Measurements from ENCODE around the gene NIP7. TPM values are rescaled to one million over a fixed set of nuclear protein-coding genes. Genes with fewer than 3 reads are reported as not detected.

The NIP7 gene
- total and polyA plus RNA-seq, 2 of the 4 experiments (the other 2 are of a cell fraction), result 14.0 to 28.3 TPM

DNA sequence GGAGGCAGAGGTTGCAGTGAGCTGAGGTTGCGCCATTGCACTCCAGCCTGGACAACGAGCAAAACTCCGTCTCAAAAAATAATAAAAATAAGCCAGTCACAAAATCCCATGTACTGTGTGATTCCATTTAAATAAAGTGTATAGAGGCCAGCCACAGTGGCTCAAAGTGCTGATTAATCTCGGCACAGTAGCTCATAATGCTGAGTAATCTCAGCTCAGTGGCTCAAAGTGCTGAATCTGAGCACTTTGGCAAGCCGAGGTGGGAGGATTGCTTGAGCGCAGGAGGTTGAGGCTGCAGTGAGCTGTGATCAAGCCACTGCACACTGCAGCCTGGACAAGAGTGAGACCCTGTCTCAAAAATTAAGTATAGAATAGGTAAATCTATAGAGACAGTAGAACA, 7.1 kb downstream of the NIP7 start:
- ATAC-seq (ENCODE audit: low read depth), result no peak
- Histone ChIP-seq H2BK120ac (ENCODE audit: low read depth, low read length) (no peak overlapping the region), H3K23ac (ENCODE audit: low read depth, low read length) (no peak overlapping the region), H3K4me1 (ENCODE audit: control insufficient read depth, insufficient read depth, low read length) (peaks cover 2% of the 10 kb centered on the region; the same call in 1 of the 2 replicates), H2AK9ac (replicated peaks; ENCODE audit: low read depth, low read length, poor library complexity) (no peak overlapping the region), H3K4me2 (ENCODE audit: low read depth, low read length) (no peak overlapping the region), H4K20me1 (ENCODE audit: insufficient read depth, low read length) (no peaks in the 10 kb centered on the region), H4K91ac (ENCODE audit: insufficient read depth, low read depth, low read length) (no peak overlapping the region), H3K9me3 (ENCODE audit: control insufficient read depth, insufficient read depth, low read length) (no peaks in the 10 kb centered on the region), H3K9me1 (ENCODE audit: insufficient read depth, low read length) (peaks cover 3% of the 10 kb centered on the region; the same call in 1 of the 2 replicates), H2AFZ (replicated peaks; ENCODE audit: low read length, poor library complexity) (no peak overlapping the region), H3K4ac (ENCODE audit: low read depth, low read length) (no peak overlapping the region), H4K8ac (ENCODE audit: low read depth in 2 of 2, low read length in 2 of 2) (no peak overlapping the region), H2BK15ac (ENCODE audit: low read depth, low read length) (no peak overlapping the region), H3K14ac (replicated peaks; ENCODE audit: low read depth, low read length) (no peak overlapping the region), H3K79me1 (ENCODE audit: low read depth in 1 of 2, low read length in 2 of 2) (peaks cover 0 to 8% of the 10 kb centered on the region in 2 experiments; a peak in 2 of 4 replicates), H3K18ac (ENCODE audit: low read depth, low read length) (no peak overlapping the region), H3K27me3 (ENCODE audit: control insufficient read depth, insufficient read depth, low read length) (no peaks in the 10 kb centered on the region), H4K5ac (ENCODE audit: low read depth, low read length) (no peak overlapping the region), H2BK20ac (ENCODE audit: low read depth, low read length) (no peak overlapping the region), H3K4me3 (ENCODE audit: insufficient read depth, low read depth, low read length) (no peak overlapping the region), H3K56ac (ENCODE audit: extremely low read depth, insufficient read depth, low read length) (no peak overlapping the region), H2BK5ac (ENCODE audit: low read depth, low read length, poor library complexity, severe bottlenecking) (no peak overlapping the region), H3K27ac (ENCODE audit: insufficient read depth, low read length) (no peak overlapping the region), H2AK5ac (ENCODE audit: low read depth, low read length) (no peak overlapping the region), H3K36me3 (ENCODE audit: control insufficient read depth, insufficient read depth, low read length) (peaks cover 11% of the 10 kb centered on the region), H3K9ac (ENCODE audit: low read depth, low read length) (no peak overlapping the region)
- no TSS peak for BruUV-seq (replicated peaks)
- TF ChIP-seq CEBPB (IDR thresholded peaks at IDR 0.05; ENCODE audit: low read depth, low read length) (no peak), RAD21 (IDR thresholded peaks at IDR 0.05; ENCODE audit: low read length) (no peak), RCOR1 (IDR thresholded peaks at IDR 0.05; ENCODE audit: insufficient replicate concordance, low read length) (no peak), BHLHE40 (IDR thresholded peaks at IDR 0.05; ENCODE audit: low read depth, low read length) (no peak), FOS (IDR thresholded peaks at IDR 0.05; ENCODE audit: low read depth, low read length) (no peak), MXI1 (IDR thresholded peaks at IDR 0.05; ENCODE audit: borderline replicate concordance, low read depth, low read length) (no peak), NFE2L2 (IDR thresholded peaks at IDR 0.05; ENCODE audit: low read depth, low read length) (no peak), CHD1 (IDR thresholded peaks at IDR 0.05; ENCODE audit: low read depth, low read length) (no peak)
- DNase-seq, result no peak
- dilution Hi-C loops (cut with HindIII; ENCODE audit: low sequenced_read_pairs, unreplicated experiment) (no loop called here), in situ Hi-C loops (cut with MboI; ENCODE audit: low sequenced_read_pairs) (no loop called here), intact Hi-C loops (cut with micrococcal nuclease) (no loop called here)
- ChIA-PET POLR2A (ENCODE audit: unreplicated experiment) (no interaction called here), CTCF (interaction anchor here (0.6 kb wide), 1 partner anchor 220 kb away, joined by 3 read pairs; no protein-coding TSS in a partner anchor)
- WGBS, 2 experiments (ENCODE audit: extremely low coverage in 2 of 2, insufficient read length in 1 of 2), result 100% methylated on average over 3 of the region's 6 CpGs; no CpG with 5 or more reads in 1 of the 2 experiments

Data from IMR-90 (cell line).